GM21423 (cell line): ENCODE data around the gene UCP3.
A peak's percentile ranks its signal among the peaks of the same experiment; 100 is the strongest.
"Not testable (repeated sequence)": the region's sequence is repeated elsewhere in the genome, so short reads cannot be mapped to it uniquely, and the experiment has no call there.

Experiments used
- ATAC-seq: cut with Tn5 transposase; IDR thresholded peaks from one replicate; pipeline ENCODE4 v1.9.1; 2021; ENCODE audit warnings: mild to moderate bottlenecking, moderate library complexity; ENCODE audit not compliant: unreplicated experiment

UCP3 gene

DNA sequence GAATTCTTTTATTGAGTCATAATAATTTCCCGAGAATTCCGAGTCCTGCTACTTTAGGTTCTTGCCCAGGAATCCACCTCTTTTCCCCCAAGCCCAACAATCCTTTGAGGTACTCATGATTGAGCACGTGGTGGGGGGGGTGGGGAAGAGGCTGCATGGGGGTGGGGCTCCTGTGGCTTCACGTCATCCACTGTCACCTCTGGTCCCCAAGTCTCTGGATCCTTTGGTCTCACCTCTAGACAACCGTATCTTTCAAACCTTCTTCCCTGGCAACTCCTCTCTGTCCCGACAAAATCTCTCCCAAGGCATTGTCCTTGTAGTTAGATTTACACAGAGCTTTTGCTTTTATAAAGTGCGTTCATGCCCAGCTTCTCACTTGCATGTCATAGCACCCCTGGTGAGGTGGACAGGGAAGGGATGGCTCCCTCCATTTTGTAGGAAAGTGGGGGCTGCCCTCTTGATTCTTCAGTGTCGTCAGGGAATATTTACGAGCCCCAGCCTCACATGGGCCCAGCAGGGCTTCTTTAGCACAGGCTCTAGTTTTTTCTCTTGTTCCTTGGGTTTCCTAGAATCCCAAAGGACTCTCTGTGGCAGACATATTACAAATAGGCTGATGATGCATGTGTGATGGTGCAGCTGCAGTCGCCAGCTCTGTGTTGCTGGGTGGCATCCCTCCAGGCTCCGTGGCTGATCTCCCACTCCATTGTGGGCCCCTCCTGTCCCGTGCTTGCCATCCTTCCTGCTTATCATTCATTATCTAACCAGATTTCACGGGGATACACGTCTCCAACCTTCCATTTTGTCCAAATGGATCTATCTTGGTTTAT lies 8.4 kb downstream of the UCP3 start:
- ATAC-seq: no peak

GRCh38 chr11:73999581-74000306 lies 9.1 kb downstream of the UCP3 start:
- ATAC-seq: no peak

DNA sequence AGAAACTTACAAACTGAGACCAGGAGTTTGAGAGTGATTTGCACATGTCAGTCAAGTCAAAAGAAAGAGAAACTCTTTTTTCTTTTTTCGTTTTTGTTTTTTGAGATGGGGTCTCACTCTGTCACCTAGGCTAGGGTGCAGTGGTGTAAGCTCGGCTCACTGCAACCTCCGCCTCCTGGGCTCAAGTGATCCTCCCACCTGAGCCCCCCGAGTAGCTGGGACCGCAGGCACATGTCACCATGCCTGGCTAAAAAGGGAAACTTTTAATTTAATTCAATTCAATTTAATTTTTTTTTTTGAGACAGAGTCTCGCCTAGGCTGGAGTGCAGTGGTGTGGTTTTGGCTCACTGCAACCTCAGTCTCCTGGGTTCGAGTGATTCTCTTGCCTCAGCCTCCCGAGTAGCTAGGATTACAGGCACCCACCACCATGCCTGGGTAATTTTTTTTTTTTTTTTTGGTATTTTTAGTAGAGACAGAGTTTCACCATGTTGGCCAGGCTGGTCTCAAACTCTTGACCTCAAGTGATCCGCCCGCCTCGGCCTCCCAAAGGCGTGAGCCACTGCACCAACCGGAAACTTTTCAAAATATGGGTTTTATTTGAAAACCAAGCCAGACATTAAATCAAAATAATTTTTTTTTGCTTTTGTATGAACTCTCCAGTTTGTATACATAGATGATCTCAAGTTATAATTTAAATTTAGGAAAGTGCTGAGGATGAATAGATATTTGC lies 9.9 kb downstream of the UCP3 start:
- ATAC-seq: no peak

DNA sequence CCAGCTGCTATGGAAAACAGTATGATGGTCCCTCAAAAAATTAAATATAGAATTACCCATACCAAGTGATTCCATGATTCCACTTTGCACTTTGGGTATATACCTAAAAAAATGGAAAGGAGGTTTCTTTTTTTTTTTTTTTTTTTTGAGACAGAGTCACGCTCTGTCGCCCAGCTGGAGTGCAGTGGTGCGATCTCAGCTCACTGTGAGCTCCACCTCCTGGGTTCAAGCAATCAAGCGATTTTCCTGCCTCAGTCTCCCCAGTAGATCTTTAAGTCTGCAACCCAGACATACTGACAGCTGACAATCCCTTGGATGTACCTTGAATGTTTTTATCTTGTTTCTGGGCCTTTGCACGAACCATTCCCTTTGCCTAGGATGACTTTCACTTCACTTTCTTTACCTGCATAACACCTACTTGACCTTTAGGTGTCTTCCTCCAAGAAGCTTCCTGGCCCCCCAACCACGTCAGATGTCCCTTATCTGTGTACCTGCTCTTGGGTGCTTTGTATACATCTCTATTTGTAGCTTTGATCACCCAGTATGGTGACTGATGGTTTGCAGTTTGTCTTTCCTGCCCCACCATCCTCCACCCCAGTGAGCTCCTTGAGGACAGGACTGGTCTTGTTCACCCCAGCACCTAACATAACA lies 11.6 kb downstream of the UCP3 start:
- no peak for ATAC-seq

DNA sequence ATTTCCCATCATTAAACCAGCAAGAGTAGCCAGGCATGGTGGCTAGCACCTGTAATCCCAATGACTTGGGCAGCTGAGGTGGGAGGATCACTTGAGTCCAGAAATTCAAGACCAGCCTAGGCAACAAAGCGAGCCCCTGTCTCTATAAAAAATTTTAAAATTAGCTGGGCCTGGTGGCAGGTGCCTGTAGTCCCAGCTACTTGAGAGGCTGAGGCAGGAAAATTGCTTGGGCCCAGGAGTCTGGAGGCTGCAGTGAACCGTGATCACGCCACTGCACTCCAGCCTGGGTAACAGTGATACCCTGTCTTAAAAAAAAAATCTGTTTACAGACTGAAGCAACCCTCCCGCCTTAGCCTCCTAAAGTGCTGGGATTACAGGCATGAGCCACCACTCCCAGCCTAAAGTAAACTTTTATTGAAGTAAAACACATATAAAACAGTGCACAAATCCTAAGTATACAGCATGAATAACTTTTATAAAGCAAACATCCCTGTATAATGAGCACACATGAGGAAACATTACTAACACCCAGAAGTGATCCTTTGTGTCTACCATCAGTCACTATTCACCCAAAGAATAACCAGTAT lies 12.6 kb downstream of the UCP3 start:
- ATAC-seq: no peak

- ATAC-seq: peak; percentile 50
Observed at GRCh38 chr11:73995731-73996130, 13.2 kb downstream of the UCP3 start.

- ATAC-seq: peak; percentile 44
Observed at GRCh38 chr11:73995247-73995646, 13.6 kb downstream of the UCP3 start.

DNA sequence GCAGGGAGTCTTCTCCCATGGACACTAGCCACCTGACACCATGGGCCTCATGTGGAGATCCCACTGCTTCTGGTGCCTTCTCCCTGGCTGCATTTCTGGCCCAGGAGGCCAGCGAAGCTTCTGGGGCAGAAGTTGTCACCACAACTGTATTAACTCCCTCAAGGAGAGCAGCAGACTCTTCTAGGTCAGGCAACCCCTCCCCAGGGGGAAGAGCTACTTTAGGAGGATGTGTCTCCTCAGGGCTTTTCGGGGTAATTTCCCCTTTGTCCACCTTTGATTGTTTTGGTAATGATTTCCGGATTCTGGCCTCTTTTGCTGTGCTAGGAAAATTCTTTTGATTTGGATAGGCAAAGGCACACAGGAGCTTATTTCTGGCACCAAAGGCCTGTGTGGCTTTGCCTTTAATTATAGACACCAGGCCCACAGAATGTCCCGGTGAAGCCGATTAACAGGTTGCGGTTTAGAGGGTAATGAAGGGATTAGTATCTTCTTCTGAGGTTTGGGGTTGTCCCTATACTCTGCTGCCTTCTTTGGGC lies 17.3 kb downstream of the UCP3 start:
- no peak for ATAC-seq

GRCh38 chr11:73990730-73991129 lies 18.2 kb downstream of the UCP3 start:
- no peak for ATAC-seq

- ATAC-seq: no peak
Observed at GRCh38 chr11:73989156-73989555, 19.7 kb downstream of the UCP3 start.

GRCh38 chr11:73988227-73988626 lies 20.7 kb downstream of the UCP3 start:
- no peak for ATAC-seq

DNA sequence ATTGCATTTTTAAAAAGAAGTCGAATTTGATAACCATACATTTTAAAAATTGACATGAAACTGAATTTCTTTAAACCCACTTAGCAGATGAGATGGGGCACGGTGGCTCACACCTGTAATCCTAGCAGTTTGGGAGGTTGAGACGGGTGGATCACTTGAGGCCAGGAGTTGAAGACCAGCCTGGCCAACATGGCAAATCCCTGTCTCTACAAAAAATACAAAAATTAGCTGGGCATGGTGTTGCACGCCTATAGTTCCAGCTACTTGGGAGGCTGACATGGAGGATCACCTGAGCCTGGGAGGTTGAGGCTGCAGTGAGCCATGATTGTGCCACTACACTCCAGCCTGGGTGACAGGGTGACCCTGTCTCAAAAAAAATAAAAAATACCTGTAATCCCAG lies 23.2 kb downstream of the UCP3 start:
- ATAC-seq: not testable (repeated sequence)

- no peak for ATAC-seq
Observed at GRCh38 chr11:73983741-73984538, 24.9 kb downstream of the UCP3 start.

DNA sequence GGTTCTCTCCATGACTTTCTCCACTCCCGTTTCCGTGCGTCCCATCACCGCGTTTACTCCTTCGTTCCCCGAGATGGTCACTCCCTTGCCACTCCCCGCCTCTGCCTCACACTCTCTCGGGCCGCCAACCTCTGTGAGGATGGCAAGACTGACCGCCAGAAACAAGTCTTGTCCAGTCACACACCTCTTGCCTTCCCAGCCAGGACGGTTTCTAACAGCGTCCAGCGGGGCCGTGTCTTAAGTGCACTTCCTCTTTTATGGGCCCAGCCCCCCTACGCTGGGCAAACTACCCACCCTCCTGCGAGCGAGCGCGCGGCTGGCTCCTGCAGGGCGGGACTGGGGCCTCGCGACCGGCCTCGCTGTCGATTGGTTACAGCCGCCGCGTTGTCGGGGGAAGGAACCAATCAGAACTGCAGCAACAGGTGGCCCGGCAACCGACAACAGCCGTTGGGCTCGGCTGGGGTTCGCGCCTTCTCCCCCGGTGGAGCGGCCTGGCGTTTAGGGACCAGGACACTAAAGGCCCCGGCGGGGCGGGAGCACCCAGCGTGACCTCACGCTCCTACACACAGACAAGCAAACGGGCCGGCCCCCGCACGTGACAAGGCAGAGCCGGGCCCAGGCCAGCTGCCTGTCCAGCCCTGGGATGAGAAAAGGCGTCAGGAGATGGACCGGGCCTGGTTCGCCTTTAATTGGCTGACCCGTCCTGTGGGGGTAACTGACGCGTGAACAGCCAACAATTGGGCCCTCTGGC lies 25.7 kb downstream of the UCP3 start:
- peak; percentile 68 for ATAC-seq

DNA sequence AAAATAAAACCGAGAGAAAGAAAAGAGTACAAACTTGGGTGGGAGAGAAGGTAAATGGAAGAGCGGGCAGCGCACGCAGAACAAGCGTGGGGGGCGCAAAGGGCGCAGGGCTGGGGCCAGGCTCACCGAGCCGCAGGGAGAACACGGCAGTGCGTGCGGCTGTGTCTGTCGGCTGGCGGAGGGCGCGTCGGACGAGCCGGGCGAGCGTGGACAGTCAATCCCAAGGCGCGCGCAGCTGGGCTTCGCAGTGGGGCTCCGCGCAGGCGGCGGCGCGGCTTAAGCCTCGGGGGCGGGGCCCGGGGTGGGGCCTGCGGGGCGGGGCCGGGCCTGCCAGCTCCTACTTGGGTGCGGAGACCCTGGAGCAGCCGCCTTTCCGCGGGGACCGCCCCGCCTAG lies 26.3 kb downstream of the UCP3 start, which contains the start of gene UCP2:
TSS of gene UCP2 (minus strand) at position 249 of the 395 bp plus-strand sequence. CDS start 4,465 bp downstream, outside the sequence.
- ATAC-seq: peak; percentile 44

DNA sequence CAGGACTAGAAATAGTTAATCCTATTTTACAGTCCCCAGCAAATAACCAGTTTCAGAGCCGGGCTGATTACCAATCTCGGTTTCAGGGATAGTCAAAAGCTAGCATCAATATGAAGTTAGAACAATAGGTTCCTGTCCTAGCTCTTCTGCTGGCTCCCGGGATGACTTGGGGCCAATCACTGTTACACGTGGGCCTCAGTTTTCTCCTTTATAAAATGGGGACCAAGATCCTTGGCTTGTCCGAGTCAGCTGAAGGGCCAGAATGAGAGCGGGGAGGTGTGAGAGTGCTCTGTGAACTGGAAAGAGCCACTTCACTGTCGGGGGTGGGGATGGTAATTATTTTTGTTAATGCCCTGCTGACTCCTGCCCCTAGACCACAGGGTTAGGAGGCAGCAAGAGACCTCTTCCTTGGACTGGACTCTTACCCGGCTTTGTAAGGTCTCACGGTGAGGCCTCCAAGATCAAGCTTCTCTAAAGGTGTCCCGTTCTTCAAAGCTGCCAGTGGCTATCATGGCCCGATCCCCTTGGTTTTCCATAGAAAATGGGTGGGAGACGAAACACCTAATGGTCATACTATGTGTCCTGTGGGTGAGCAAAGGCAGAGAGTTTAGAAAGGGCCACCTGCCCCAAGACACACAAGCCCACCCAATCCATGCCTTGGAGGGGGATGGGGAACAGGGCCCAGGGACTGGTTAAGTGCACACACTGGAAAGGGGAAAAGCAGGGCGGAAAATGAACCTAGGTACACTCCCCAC lies 27.7 kb downstream of the UCP3 start:
- ATAC-seq: no peak

DNA sequence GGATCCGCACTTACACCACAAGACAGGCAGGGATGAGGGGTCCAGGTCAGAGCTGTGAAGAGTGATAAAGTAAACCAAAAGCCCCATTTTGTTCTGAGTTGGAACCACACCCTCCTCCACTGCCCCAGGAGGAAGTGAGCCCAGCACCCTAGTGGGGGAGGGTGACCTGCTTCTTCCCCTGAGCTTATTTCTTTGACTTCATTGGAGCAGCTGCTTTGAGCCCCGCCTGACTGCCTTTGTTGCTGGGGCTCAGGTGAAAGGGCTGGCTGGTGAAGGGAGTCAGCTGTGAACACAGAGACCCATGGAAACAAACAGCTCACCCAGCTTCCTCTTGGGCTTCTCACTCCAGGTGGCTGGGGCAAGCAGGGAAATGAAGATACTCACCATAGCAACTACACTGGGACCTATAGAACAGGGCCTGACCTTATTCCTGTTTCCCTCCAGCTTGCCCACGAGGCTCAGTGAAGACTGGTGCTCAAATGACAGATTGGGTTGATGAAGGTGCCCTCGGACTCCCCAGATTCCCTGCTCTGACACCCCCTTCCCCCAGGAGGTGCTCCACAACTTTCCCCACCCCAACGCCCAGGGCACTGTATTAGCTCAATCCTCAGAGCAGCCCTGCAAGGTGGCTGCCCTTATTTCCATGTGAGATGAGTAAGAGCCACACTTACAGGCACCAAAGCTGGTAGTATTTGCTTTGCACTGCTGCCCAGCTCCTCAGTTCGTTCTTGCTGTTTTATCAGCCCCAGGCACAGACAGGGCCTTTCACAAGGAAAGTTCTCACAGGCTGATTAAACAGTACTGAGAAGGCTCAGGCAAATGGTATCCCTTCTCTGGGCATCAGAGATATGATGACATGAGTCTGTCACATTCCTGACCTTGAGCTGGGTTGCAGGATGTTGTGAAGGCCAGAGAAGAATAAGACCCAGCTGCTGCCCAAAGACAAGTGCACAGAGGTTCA lies 28.6 kb downstream of the UCP3 start:
- peak; percentile 44 for ATAC-seq
